Chondrocyte (in vitro differentiated cells): ENCODE measurements around the gene LGALS3BP. TPM values are rescaled to one million over a fixed set of nuclear protein-coding genes. Genes with fewer than 3 reads are reported as not detected.

Experiments used
- DNase-seq: peaks from one replicate; pipeline ENCODE4 v3.0.0; 2021; ENCODE audit warnings: mixed read lengths, low spot score
- H3K27ac Mint-ChIP-seq: one replicate; pipeline ENCODE4 v1.8.0; 2021; ENCODE audit warnings: mild to moderate bottlenecking, moderate library complexity, mixed read lengths; ENCODE audit not compliant: unreplicated experiment
- H3K27me3 Mint-ChIP-seq: 2 replicates; pipeline ENCODE4 v1.8.0; 2021; ENCODE audit warnings: low read depth, mixed read lengths
- H3K36me3 Mint-ChIP-seq: 2 replicates; pipeline ENCODE4 v1.8.0; 2021; ENCODE audit warnings: low read depth, mixed read lengths
- H3K4me1 Mint-ChIP-seq: 2 replicates; pipeline ENCODE4 v1.8.0; 2021; ENCODE audit warnings: low read depth, mild to moderate bottlenecking, mixed read lengths
- H3K4me3 Mint-ChIP-seq: one replicate; pipeline ENCODE4 v1.8.0; 2021; ENCODE audit warnings: mild to moderate bottlenecking, moderate library complexity, mixed read lengths; ENCODE audit not compliant: unreplicated experiment
- H3K9me3 Mint-ChIP-seq: 2 replicates; pipeline ENCODE4 v1.8.0; 2021; ENCODE audit warnings: low read depth, mixed read lengths
- CTCF ChIP-seq: fragments of 200-600 bp; sonication (generic); IDR thresholded peaks from 2 replicates; pipeline ENCODE4 v1.5.0; 2021; ENCODE audit warnings: antibody characterized with exemption, mild to moderate bottlenecking, moderate library complexity
- total RNA-seq: library from RNA; stranded (reverse); gene quantifications from 3 replicates; pipeline ENCODE4 v1.2.1, GENCODE V29; 2021

Gene LGALS3BP
- total RNA-seq, 1 donor from 2014 or later = 127 TPM

GRCh38 chr17:78973792-78974520 lies 5.8 kb downstream of the LGALS3BP start:
- Mint-ChIP-seq H3K9me3 (no peaks in the 10 kb centered on the region), H3K27me3 (no peaks in the 10 kb centered on the region), H3K4me1 (peaks cover 36% of the 10 kb centered on the region), H3K36me3 (no peaks in the 10 kb centered on the region), H3K4me3 (no peak overlapping the region), H3K27ac (peak overlapping the region; percentile 75)
- DNase-seq = no peak
- no peak for TF ChIP-seq CTCF

- peak overlapping the region; percentile 63 for H3K27ac Mint-ChIP-seq
- no peak for TF ChIP-seq CTCF
Observed at GRCh38 chr17:78973196-78973595, 6.5 kb downstream of the LGALS3BP start.

GRCh38 chr17:78972507-78973105 lies 7.1 kb downstream of the LGALS3BP start:
- Mint-ChIP-seq H3K4me1 (peaks cover 28% of the 10 kb centered on the region), H3K9me3 (no peaks in the 10 kb centered on the region), H3K27me3 (no peaks in the 10 kb centered on the region), H3K4me3 (no peak overlapping the region), H3K36me3 (peaks cover 2% of the 10 kb centered on the region), H3K27ac (peak overlapping the region; percentile 3)
- TF ChIP-seq CTCF = no peak
- no peak for DNase-seq

More at GRCh38 chr17:78973196-78973595, 6.5 kb downstream of the LGALS3BP start:
- peaks cover 33% of the 10 kb centered on the region for H3K4me1 Mint-ChIP-seq
- no peak overlapping the region for H3K4me3 Mint-ChIP-seq
- H3K36me3 Mint-ChIP-seq = peaks cover 2% of the 10 kb centered on the region
- no peaks in the 10 kb centered on the region for H3K27me3 Mint-ChIP-seq
- no peaks in the 10 kb centered on the region for H3K9me3 Mint-ChIP-seq
- DNase-seq = no peak

- no peaks in the 10 kb centered on the region for H3K9me3 Mint-ChIP-seq
- TF ChIP-seq CTCF = no peak
- H3K36me3 Mint-ChIP-seq = peaks cover 2% of the 10 kb centered on the region
- DNase-seq = no peak
- no peaks in the 10 kb centered on the region for H3K27me3 Mint-ChIP-seq
- H3K4me3 Mint-ChIP-seq = no peak overlapping the region
- peaks cover 23% of the 10 kb centered on the region for H3K4me1 Mint-ChIP-seq
- peak overlapping the region; percentile 8 for H3K27ac Mint-ChIP-seq
Observed at GRCh38 chr17:78971756-78972506, 7.8 kb downstream of the LGALS3BP start.
